Ovary (tissue), 3 donors: Measurements from ENCODE around the gene LSAMP.

ENCODE experiments used
- EP300 ChIP-seq: sonication (generic); formaldehyde crosslinking; IDR thresholded peaks from one replicate; pipeline ENCODE4 v1.6.1; 2017; ENCODE audit warnings: antibody characterized with exemption
- POLR2A ChIP-seq: fragments of 450-650 bp; IDR thresholded peaks from one replicate; pipeline ENCODE4 v1.6.1; 2017; ENCODE audit warnings: antibody characterized with exemption, mild to moderate bottlenecking, moderate library complexity
- TF ChIP-seq, protein P1 (sequence below), 3 donors: fragments of 450-650 bp in 2 of 3; fragments of 200-600 bp in 1 of 3; IDR thresholded peaks; one replicate each; pipeline versions ENCODE4 v1.5.1 to v1.8.0; 2016 to 2022; ENCODE audit warnings: antibody characterized with exemption in 3 of 3, mild to moderate bottlenecking in 1 of 3
- donor health status: DM: no; HTN: no; CAD: no.

DNA sequence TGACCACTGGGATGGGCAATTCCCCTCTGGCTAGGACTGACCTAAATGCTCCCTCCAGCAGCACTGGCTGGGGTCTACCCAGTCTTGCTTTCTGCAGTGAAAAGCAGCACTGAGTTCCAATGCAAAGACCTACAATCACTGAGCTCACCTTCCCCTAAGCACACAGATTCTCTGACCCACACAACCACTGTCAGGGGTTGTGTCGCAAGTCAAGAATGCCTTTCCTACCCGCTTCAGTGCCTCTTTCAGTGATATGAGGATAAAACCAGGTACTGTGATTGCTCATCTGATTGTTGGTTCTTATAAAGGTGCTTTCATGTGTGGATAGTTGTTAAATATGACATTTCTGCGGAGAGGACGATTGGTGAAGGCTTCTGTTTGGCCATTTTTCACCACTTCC lies 476.4 kb downstream of the LSAMP start:
- TF ChIP-seq, protein P1, sequence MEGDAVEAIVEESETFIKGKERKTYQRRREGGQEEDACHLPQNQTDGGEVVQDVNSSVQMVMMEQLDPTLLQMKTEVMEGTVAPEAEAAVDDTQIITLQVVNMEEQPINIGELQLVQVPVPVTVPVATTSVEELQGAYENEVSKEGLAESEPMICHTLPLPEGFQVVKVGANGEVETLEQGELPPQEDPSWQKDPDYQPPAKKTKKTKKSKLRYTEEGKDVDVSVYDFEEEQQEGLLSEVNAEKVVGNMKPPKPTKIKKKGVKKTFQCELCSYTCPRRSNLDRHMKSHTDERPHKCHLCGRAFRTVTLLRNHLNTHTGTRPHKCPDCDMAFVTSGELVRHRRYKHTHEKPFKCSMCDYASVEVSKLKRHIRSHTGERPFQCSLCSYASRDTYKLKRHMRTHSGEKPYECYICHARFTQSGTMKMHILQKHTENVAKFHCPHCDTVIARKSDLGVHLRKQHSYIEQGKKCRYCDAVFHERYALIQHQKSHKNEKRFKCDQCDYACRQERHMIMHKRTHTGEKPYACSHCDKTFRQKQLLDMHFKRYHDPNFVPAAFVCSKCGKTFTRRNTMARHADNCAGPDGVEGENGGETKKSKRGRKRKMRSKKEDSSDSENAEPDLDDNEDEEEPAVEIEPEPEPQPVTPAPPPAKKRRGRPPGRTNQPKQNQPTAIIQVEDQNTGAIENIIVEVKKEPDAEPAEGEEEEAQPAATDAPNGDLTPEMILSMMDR (IDR thresholded peaks at IDR 0.05), result no peak
- TF ChIP-seq EP300 (no peak), POLR2A (no peak)
